Activated T-helper 1 cell treated with anti-CD3 and anti-CD28 coated beads, Interleukin-12 subunit alpha, Interleukin-12 subunit beta, Interleukin-2, Interleukin-4 antibody, amounts not matched to agents 30 ng/mL and 10 ng/mL and 1 ng/mL, durations not matched to agents 14 hours and 24 hours and 36 hours (primary cell): Measurements from ENCODE around the gene KIF23. TPM values are rescaled to one million over a fixed set of nuclear protein-coding genes. Genes with fewer than 3 reads are reported as not detected.
A peak's percentile ranks its signal among the peaks of the same experiment; 100 is the strongest.

Experiments
- DNase-seq: peaks from one replicate; pipeline ENCODE4 v3.0.0; 2021; ENCODE audit warnings: low spot score
- H3K27ac Mint-ChIP-seq: one replicate; pipeline ENCODE4 v1.8.0; 2021; ENCODE audit warnings: mild to moderate bottlenecking, mixed read lengths
- H3K27me3 Mint-ChIP-seq: one replicate; pipeline ENCODE4 v1.8.0; 2022; ENCODE audit warnings: mild to moderate bottlenecking, moderate library complexity, mixed read lengths; ENCODE audit not compliant: insufficient read depth
- H3K36me3 Mint-ChIP-seq: one replicate; pipeline ENCODE4 v1.8.0; 2021; ENCODE audit warnings: low read depth, mixed read lengths
- H3K4me1 Mint-ChIP-seq: one replicate; pipeline ENCODE4 v1.8.0; 2021; ENCODE audit warnings: low read depth, mixed read lengths
- H3K4me3 Mint-ChIP-seq: one replicate; pipeline ENCODE4 v1.8.0; 2021; ENCODE audit warnings: mild to moderate bottlenecking, moderate library complexity, mixed read lengths
- H3K9me3 Mint-ChIP-seq: one replicate; pipeline ENCODE4 v1.8.0; 2021; ENCODE audit warnings: mixed read lengths
- intact Hi-C: fragments of 100-400 bp; cut with micrococcal nuclease; formaldehyde crosslinking; loops from one replicate; pipeline ENCODE4 v1.15.1; 2024
- total RNA-seq: library from RNA; stranded (reverse); gene quantifications from 2 replicates; pipeline ENCODE4 v1.2.3, GENCODE V29; 2022

The KIF23 gene
- total RNA-seq, 1 donor from 2014 or later = 41.6 TPM

DNA sequence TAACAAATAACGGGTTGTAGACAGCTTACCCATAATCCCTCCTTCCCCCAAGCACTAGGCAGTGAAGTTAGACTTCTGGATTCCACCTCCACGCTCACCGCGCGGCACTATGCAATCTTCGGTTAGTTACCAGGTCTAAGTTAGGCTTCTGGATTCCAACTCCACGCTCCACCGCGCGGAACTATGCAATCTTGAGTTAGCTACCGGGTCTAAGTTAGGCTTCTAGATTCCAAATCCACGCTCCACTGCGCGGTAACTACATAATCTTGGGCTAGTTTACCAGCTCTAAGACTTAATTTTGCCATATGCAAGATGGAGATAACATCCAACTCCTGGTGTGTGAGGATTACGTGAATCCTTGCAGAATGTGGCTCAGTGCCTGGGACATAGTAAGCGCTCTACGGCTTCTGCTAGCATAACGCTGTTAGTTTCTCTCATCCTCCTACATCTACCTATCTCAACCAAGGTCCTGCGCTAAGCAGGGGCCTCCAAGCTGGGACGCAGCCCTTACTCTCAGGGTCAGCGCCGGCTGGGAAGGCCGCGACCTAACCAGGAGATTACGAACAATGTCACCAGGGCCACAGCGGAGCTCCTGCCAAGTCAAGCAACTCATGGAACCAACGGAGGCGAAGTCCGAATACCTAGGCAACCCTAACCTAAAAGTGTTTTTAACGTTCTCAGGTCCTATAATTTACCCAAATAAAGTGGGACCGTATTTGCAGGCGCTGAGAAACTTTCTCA, 38.0 kb downstream of the KIF23 start:
- H3K27ac Mint-ChIP-seq = peak overlapping the region; percentile 100
- peak overlapping the region; percentile 99 for H3K4me3 Mint-ChIP-seq
- DNase-seq = no peak
- H3K9me3 Mint-ChIP-seq = no peaks in the 10 kb centered on the region
- intact Hi-C loops = loop anchor here (1.0 to 2.0 kb wide), 7 partner anchors 9 to 645 kb away; partner anchors contain the start of genes GLCE, KIF23 and TLE3
- H3K27me3 Mint-ChIP-seq = no peaks in the 10 kb centered on the region
- peaks cover 35% of the 10 kb centered on the region for H3K4me1 Mint-ChIP-seq
- peaks cover 48% of the 10 kb centered on the region for H3K36me3 Mint-ChIP-seq

DNA sequence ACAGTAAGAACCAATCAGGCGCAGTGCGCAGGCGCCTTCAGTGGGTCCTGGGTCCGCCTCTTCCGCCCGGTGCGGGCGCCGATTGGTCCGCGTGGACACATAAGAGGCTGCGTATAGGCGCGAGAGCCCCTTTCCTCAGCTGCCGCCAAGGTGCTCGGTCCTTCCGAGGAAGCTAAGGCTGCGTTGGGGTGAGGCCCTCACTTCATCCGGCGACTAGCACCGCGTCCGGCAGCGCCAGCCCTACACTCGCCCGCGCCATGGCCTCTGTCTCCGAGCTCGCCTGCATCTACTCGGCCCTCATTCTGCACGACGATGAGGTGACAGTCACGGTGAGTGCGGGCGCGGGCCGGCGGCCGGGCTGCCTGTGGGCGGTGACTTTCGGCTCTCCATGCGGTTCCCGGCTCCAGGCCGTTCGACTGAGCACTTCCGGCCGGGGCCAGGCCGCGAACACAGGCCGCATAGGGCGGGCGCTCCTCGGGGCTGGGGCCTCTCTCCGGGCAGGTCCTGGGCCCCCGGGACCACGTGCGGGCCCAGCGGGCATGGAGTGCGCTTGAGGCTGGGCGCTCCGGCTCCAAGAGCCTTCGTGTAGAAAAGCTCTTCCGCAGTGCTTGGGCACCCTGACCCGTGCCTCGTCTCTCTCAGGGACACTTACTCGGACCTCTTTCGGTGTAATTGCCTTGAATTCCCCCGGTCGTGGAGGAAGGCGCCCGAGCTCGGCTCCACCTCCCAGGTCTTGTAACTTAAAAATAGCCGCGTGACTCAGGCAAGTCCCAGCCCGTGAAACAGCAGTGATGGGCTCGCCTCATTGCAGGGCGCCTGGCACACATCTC, 38.8 kb downstream of the KIF23 start, which contains the start of gene RPLP1:
Gene RPLP1, plus strand, starts transcription at position 127 of the 830 bp plus-strand sequence. Its CDS starts 131 bp downstream, at position 258.
- Mint-ChIP-seq H3K27ac (peak within 1 kb of the TSS; percentile 100), H3K4me3 (peak within 1 kb of the TSS; percentile 99), H3K36me3 (peaks cover 48% of the 10 kb centered on the region), H3K9me3 (no peaks in the 10 kb centered on the region), H3K27me3 (no peaks in the 10 kb centered on the region), H3K4me1 (peaks cover 35% of the 10 kb centered on the region)
- DNase-seq = peak; percentile 93
- intact Hi-C loops = loop anchor here (1.0 to 2.0 kb wide), 7 partner anchors 9 to 644 kb away; partner anchors contain the start of genes GLCE, KIF23 and TLE3

DNA sequence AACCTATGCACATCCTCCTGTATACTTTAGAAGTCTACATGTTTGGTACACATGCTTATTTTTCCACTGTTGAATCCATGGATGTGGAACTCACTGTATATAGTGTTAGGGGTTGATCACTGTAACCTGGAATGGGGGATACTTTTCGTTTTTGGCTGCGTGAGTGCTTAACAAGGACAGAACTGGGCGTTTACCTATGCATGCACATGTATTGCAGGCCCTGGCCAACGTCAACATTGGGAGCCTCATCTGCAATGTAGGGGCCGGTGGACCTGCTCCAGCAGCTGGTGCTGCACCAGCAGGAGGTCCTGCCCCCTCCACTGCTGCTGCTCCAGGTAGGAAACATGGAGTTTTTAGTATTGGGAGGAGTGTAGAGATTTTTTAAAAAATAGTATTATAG, 40.8 kb downstream of the KIF23 start:
- H3K4me3 Mint-ChIP-seq = peak overlapping the region; percentile 99
- H3K36me3 Mint-ChIP-seq = peaks cover 51% of the 10 kb centered on the region
- no peaks in the 10 kb centered on the region for H3K27me3 Mint-ChIP-seq
- no peak overlapping the region for H3K27ac Mint-ChIP-seq
- intact Hi-C loops = no loop called here
- DNase-seq = no peak
- no peaks in the 10 kb centered on the region for H3K9me3 Mint-ChIP-seq
- H3K4me1 Mint-ChIP-seq = peaks cover 35% of the 10 kb centered on the region

DNA sequence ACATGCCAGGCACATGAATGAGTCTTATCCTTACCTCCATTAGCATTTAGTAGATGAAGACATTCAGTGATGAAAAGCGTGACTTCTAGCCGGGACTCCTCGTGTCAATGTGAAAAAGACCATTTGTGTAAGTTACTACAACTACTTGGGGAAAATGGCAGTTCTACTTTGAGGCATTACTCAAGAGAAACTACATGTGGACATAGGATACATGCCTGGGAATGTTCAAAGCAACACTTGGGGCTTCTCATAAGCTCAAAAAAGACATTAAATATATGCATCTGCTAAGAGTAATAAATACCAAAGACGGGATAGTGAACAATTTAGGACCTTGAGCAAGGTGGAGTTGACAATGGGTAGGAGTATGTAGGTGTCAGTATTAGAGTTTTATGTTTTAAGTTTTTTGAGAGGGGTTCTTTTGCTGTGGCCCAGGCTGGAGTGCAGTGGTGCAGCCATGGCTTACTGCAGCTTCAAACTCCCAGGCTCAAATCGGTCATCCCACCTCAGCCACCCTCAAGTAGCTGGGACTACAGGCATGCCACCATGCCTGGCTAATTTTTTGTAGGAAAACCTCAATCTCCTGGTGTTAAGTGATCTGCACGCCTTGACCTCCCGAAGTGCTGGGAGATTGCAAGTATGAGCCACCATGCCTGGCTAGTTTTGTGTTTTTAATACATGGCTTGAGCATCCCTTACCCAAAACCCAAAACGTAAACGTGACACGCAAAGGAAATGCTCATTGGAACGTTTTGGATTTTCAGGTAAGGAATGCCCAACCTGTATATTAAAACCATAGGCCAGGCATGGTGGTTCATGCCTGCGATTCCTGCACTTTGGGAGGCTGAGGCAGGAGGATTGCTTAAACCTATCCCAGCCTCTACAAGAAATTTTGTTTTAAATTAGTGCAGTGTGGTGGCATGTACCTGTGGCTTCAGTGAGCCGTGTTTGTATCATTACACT, 42.3 kb downstream of the KIF23 start:
- Mint-ChIP-seq H3K27ac (no peak overlapping the region), H3K4me3 (peak overlapping the region; percentile 99), H3K9me3 (no peaks in the 10 kb centered on the region), H3K27me3 (no peaks in the 10 kb centered on the region), H3K4me1 (peaks cover 34% of the 10 kb centered on the region), H3K36me3 (peaks cover 51% of the 10 kb centered on the region)
- intact Hi-C loops = no loop called here
- DNase-seq = no peak

DNA sequence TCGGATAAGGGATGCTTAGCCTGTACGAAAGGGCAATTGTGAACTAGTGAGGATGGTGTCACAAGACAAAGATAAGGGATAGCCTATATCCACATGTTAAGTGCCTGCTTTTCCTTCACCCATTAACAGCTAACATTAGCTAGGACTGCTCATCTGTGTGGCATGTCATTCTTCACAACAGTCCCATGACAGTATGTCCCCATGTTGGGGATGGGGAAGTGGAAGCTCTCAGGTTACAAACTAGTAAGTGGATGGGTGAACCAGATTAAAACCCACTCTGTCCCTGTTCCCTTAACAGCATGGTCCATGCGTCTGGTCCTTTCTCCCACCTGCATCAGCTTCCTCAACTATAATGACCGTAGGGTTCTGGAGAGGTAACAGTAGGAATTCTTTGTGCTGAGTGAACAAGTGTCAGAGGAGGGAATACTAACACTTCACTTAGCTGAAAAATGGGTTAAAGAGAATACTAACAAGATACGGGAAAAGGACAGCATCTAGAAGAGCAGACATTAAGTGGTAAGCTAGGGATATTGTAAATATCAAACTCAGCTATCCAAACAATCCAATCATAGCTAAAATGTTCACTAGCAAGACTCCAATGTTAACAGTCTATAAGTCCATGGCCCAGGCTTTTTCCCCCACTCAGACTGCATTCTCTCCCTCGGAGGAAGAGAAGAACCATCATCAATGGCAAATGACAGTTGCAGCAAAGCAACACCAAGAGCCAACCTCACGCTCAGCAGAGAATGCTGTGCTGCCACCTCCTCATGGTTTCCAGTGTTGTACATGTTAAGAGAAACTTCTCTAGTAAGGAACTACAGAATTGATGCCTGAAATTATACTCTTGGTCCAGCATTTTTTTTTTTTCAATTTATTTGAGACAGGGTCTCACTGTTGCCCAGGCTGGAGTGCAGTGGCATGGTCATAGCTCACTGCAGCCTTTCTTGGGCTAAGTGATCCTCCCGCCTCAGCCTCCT, 43.4 kb downstream of the KIF23 start:
- H3K36me3 Mint-ChIP-seq = peaks cover 50% of the 10 kb centered on the region
- H3K27me3 Mint-ChIP-seq = no peaks in the 10 kb centered on the region
- H3K27ac Mint-ChIP-seq = no peak overlapping the region
- DNase-seq = no peak
- no peaks in the 10 kb centered on the region for H3K9me3 Mint-ChIP-seq
- H3K4me1 Mint-ChIP-seq = peaks cover 31% of the 10 kb centered on the region
- no peak overlapping the region for H3K4me3 Mint-ChIP-seq
- intact Hi-C loops = no loop called here

DNA sequence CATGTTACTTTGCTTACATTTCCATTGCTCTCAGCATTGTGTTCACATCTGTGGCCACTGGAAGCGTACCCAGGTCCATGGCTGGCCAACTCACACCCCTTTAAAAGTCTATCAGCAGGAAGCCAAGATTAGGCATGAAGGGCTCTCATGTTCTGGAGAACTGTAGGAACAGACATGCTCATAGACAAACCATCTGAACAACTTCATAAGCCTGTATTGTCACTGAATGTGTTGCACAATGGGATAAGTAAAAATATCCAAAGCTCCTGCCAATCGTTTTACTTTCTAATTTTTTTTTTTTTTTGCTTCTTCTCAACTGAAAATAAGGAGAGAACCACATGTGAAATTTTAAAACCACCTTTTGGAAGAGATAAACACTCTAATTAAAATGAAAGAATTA, 44.9 kb downstream of the KIF23 start:
- H3K27me3 Mint-ChIP-seq = no peaks in the 10 kb centered on the region
- H3K9me3 Mint-ChIP-seq = no peaks in the 10 kb centered on the region
- H3K27ac Mint-ChIP-seq = no peak overlapping the region
- DNase-seq = no peak
- H3K4me3 Mint-ChIP-seq = no peak overlapping the region
- intact Hi-C loops = no loop called here
- H3K4me1 Mint-ChIP-seq = peaks cover 42% of the 10 kb centered on the region
- H3K36me3 Mint-ChIP-seq = peaks cover 38% of the 10 kb centered on the region

DNA sequence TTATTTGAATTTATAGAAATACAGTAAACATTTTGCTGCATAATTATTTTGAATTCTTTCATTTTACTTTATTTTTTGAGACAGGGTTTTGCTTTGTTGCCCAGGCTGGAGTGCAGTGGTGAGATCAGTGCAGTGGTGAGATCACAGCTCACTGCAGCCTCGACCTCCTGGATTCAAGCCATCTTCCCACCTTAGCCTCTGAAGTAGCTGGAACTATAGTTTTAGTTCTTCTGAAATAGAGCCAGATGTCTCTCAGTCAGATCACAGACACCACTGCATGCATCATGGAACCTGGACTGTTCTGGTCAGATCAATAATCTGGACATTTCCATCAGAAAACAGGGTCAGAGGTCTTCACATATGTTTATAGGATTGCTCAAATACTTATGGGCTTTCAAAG, 46.3 kb downstream of the KIF23 start:
- Mint-ChIP-seq H3K27me3 (peaks cover 6% of the 10 kb centered on the region), H3K36me3 (peaks cover 24% of the 10 kb centered on the region), H3K27ac (no peak overlapping the region), H3K4me3 (no peak overlapping the region), H3K4me1 (peaks cover 28% of the 10 kb centered on the region), H3K9me3 (no peaks in the 10 kb centered on the region)
- intact Hi-C loops = no loop called here
- DNase-seq = no peak

DNA sequence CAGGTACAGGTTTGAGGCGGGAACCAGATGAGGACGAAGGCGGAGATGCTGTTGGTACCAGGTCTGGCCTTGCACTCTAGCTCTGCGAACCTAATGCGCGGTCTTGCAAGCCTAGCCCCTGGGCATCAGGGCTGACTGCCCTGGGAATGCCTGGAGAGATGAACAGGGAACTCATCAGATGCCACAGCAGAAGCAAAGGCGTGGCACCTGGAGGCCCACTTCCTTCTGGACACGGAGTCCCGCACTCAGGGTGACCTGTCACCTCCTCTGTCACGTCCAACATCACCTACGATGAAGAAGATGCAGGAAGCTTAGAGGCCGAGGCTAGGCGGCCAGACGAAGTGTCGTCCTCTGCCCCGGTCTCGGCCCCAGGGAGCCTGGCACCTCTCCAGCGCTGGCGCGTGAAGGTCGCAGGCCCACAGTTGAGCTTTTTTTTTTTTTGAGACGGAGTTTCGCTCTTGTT, 47.9 kb downstream of the KIF23 start:
- DNase-seq = no peak
- peaks cover 14% of the 10 kb centered on the region for H3K36me3 Mint-ChIP-seq
- no peak overlapping the region for H3K27ac Mint-ChIP-seq
- peaks cover 6% of the 10 kb centered on the region for H3K27me3 Mint-ChIP-seq
- H3K4me1 Mint-ChIP-seq = peaks cover 20% of the 10 kb centered on the region
- peak overlapping the region; percentile 83 for H3K4me3 Mint-ChIP-seq
- H3K9me3 Mint-ChIP-seq = no peaks in the 10 kb centered on the region
- intact Hi-C loops = loop anchor here (1.0 to 2.0 kb wide), 2 partner anchors 10 to 47 kb away; partner anchors contain the start of genes KIF23 and RPLP1

DNA sequence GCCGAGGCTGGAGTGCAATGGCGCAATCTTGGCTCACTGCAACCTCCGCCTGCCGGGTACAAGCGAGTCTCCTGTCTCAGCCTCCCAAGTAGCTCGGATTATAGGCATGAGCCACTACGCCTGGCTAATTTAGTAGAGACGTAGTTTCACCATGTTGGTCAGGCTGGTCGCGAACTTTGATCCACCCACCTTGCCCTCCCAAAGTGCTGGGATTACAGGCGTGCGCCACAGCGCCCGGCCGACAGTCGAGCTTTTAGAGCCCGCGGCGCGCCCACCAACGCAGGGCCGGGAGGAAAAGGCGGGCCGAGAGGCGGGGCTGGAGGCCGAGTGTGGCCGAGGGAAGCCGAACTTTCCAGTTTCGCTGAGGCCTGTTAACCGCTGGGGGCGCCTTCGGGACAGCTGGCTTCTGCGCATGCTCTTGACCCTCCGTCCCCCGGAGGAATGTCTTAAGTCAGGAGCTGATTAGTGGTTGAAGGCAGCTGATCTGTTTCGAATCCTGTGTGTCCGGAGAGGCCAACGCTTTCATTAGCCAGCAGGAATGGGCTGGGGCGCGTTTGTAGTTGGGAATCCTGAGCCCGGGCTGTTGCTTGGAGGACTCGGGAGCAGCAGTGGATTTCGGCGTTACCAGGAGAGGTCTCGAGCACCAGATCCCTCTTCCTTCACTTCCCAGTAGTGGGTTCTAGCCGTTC, 48.5 kb downstream of the KIF23 start:
- Mint-ChIP-seq H3K4me1 (peaks cover 20% of the 10 kb centered on the region), H3K9me3 (no peaks in the 10 kb centered on the region), H3K27me3 (peaks cover 6% of the 10 kb centered on the region), H3K36me3 (peaks cover 10% of the 10 kb centered on the region), H3K4me3 (peak overlapping the region; percentile 83), H3K27ac (peak overlapping the region; percentile 79)
- intact Hi-C loops = loop anchor here (1.0 to 2.0 kb wide), 2 partner anchors 10 to 48 kb away; partner anchors contain the start of genes KIF23 and RPLP1
- DNase-seq = peak; percentile 88

DNA sequence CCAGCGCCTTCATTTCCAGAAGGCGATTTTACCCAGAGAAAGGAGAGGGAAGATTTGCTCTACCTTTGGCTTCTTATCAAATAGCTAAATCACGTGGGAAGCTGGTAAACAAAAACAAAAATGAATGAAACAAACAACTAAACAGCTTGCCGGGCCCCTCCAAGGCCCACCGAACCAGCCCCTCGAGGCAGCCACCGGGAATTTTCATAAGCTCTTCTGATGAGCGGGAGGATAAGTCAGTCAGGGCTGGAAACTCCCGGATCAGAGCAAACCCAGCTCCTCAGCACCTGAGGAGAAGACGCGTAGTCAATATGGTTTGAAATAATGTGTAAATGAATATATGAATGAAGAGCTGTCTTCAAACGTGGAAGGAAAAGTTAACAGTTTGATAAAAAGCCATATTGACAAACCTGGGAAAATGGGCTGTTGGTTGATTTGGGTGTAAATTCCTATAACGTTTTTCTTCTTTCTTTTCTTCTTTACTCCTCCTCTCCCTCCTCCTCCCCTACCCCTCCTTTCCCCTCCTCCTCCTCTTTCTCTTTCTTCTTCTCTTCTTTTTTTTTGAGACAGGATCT, 49.1 kb downstream of the KIF23 start:
- DNase-seq = no peak
- peaks cover 26% of the 10 kb centered on the region for H3K4me1 Mint-ChIP-seq
- peaks cover 9% of the 10 kb centered on the region for H3K36me3 Mint-ChIP-seq
- H3K27me3 Mint-ChIP-seq = peaks cover 7% of the 10 kb centered on the region
- H3K9me3 Mint-ChIP-seq = no peaks in the 10 kb centered on the region
- H3K27ac Mint-ChIP-seq = peak overlapping the region; percentile 70
- H3K4me3 Mint-ChIP-seq = peak overlapping the region; percentile 86
- intact Hi-C loops = loop anchor here (2.0 kb wide), 1 partner anchor 48 kb away; the partner anchor contains the start of gene KIF23
